A549 (cell line): Measurements from ENCODE around the gene SUGCT. TPM values are rescaled to one million over a fixed set of nuclear protein-coding genes. Genes with fewer than 3 reads are reported as not detected.

Experiments
- ATAC-seq, 2 experiments: fragments of 200-7000 bp in 1 of 2; fragments of >200 bp in 1 of 2; cut with Nextera tagmentation in 1 of 2; cut with Tn5 transposase in 1 of 2; 3 replicates each; pipeline versions ENCODE4 v1.8.0 to v1.9.1; 2018 to 2020; ENCODE audit warnings: mild to moderate bottlenecking in 1 of 2, moderate library complexity in 1 of 2
- CTCF ChIA-PET: fragments of 300-600 bp; sonication (Branson Sonifier 250); formaldehyde crosslinking; extraction: SDS; loops from one replicate; lab custom pipeline; 2021; ENCODE audit warnings: antibody characterized with exemption, inconsistent platforms; lab: Yijun Ruan, JAX
- POLR2A ChIA-PET: fragments of 350-600 bp; formaldehyde crosslinking; extraction: SDS; loops from one replicate; lab custom pipeline; 2021; ENCODE audit warnings: antibody characterized with exemption, inconsistent platforms; lab: Yijun Ruan, JAX
- DNase-seq, 2 experiments: peaks; one replicate each; pipeline versions ENCODE4 v3.0.0 to v3.0.0-alpha.2; 2011 to 2016; ENCODE audit warnings: low read depth in 1 of 2, low spot score in 1 of 2
- FAIRE-seq: peaks from 2 replicates; lab custom pipeline; 2011; peaks lifted over from hg19 to GRCh38; lab: Jason Lieb, UNC
- H3K27ac ChIP-seq, 2 experiments: fragments of >200 bp; sonication (Bioruptor Twin); formaldehyde crosslinking; 3 replicates each; pipeline ENCODE4 v1.5.1; 2016 to 2017
- H3K4me1 ChIP-seq: fragments of >200 bp; sonication (Bioruptor Twin); formaldehyde crosslinking; 3 replicates; pipeline ENCODE4 v1.6.1; 2016
- H3K4me2 ChIP-seq: fragments of >200 bp; sonication (Bioruptor Twin); formaldehyde crosslinking; 3 replicates; pipeline ENCODE4 v1.6.1; 2016
- H3K4me3 ChIP-seq: fragments of >200 bp; sonication (Bioruptor Twin); formaldehyde crosslinking; 3 replicates; pipeline ENCODE4 v1.5.1; 2016
- H3K9me3 ChIP-seq: fragments of >200 bp; sonication (Bioruptor Twin); formaldehyde crosslinking; 3 replicates; pipeline ENCODE4 v1.6.1; 2016
- BHLHE40 ChIP-seq: IDR thresholded peaks from 2 replicates; pipeline ENCODE4 v1.6.1; 2012; ENCODE audit warnings: low read depth, low read length, inconsistent platforms
- CBX2 ChIP-seq: fragments of 200-600 bp; sonication (generic); IDR thresholded peaks from 2 replicates; pipeline ENCODE4 v1.6.1; 2016; ENCODE audit warnings: low read depth, mild to moderate bottlenecking, borderline replicate concordance
- CBX8 ChIP-seq: fragments of 200-600 bp; sonication (generic); IDR thresholded peaks from 2 replicates; pipeline ENCODE4 v1.6.1; 2016
- CHD2 ChIP-seq: fragments of 150-350 bp; IDR thresholded peaks from 2 replicates; pipeline ENCODE4 v1.6.1; 2014; ENCODE audit warnings: low read length; ENCODE audit not compliant: partially characterized antibody
- EHF ChIP-seq: fragments of 250-450 bp; sonication (Bioruptor Pico); IDR thresholded peaks from 2 replicates; pipeline ENCODE4 v1.5.0; 2020; ENCODE audit warnings: mild to moderate bottlenecking
- EHMT2 ChIP-seq: fragments of 200-600 bp; sonication (generic); IDR thresholded peaks from 2 replicates; pipeline ENCODE4 v1.6.1; 2016; ENCODE audit warnings: antibody characterized with exemption, low read depth, mild to moderate bottlenecking, moderate library complexity
- EP300 ChIP-seq, 2 experiments: fragments of >200 bp; sonication (Bioruptor Twin); formaldehyde crosslinking; IDR thresholded peaks; 2 replicates in 1 of 2; 3 replicates in 1 of 2; pipeline ENCODE4 v1.6.1; 2016 to 2017
- ESRRA ChIP-seq: fragments of 150-350 bp; IDR thresholded peaks from 2 replicates; pipeline ENCODE4 v1.6.1; 2014; ENCODE audit warnings: mild to moderate bottlenecking, low read length, borderline replicate concordance
- HDAC2 ChIP-seq: fragments of 200-600 bp; sonication (generic); IDR thresholded peaks from 2 replicates; pipeline ENCODE4 v1.6.1; 2016
- HOXA7 ChIP-seq: fragments of 250-450 bp; sonication (Bioruptor Pico); IDR thresholded peaks from 2 replicates; pipeline ENCODE4 v1.5.0; 2020; ENCODE audit warnings: mild to moderate bottlenecking, moderate library complexity
- KDM5A ChIP-seq: fragments of 200-600 bp; sonication (generic); IDR thresholded peaks from 2 replicates; pipeline ENCODE4 v1.6.1; 2016; ENCODE audit warnings: antibody characterized with exemption, mild to moderate bottlenecking
- MAFK ChIP-seq: fragments of 450-650 bp; IDR thresholded peaks from 2 replicates; pipeline ENCODE4 v1.6.1; 2014; ENCODE audit not compliant: partially characterized antibody
- MAZ ChIP-seq: fragments of 150-350 bp; IDR thresholded peaks from 2 replicates; pipeline ENCODE4 v1.6.1; 2014; ENCODE audit warnings: antibody characterized with exemption, low read depth, low read length, borderline replicate concordance
- MYC ChIP-seq: IDR thresholded peaks from 2 replicates; pipeline ENCODE4 v1.6.1; 2012; ENCODE audit warnings: mild to moderate bottlenecking, inconsistent platforms, low read length, improper control_type of control experiment, borderline replicate concordance
- NPAS2 ChIP-seq: fragments of 250-450 bp; sonication (Bioruptor Pico); IDR thresholded peaks from 2 replicates; pipeline ENCODE4 v1.8.0; 2022; ENCODE audit warnings: mild to moderate bottlenecking, moderate library complexity, borderline replicate concordance
- POLR2AphosphoS2 ChIP-seq: conservative IDR thresholded peaks from 2 replicates; pipeline ENCODE4 v1.6.1; 2012; ENCODE audit warnings: low read length, improper control_type of control experiment, inconsistent platforms
- RAD21 ChIP-seq, 2 experiments: fragments of >200 bp in 1 of 2; sonication (Bioruptor Twin) in 1 of 2; formaldehyde crosslinking in 1 of 2; IDR thresholded peaks in 1 of 2; conservative IDR thresholded peaks in 1 of 2; 2 replicates in 1 of 2; 3 replicates in 1 of 2; pipeline ENCODE4 v1.6.1; 2012 to 2018; ENCODE audit warnings: inconsistent platforms in 1 of 2
- RARB ChIP-seq: fragments of 250-450 bp; sonication (Bioruptor Pico); IDR thresholded peaks from 2 replicates; pipeline ENCODE4 v1.8.0; 2021; ENCODE audit warnings: mild to moderate bottlenecking, moderate library complexity
- RCOR1 ChIP-seq: fragments of 150-350 bp; IDR thresholded peaks from 2 replicates; pipeline ENCODE4 v1.6.1; 2014; ENCODE audit warnings: antibody characterized with exemption, low read length, low read depth
- RFX5 ChIP-seq: fragments of 450-650 bp; IDR thresholded peaks from 2 replicates; pipeline ENCODE4 v1.7.1; 2014; ENCODE audit warnings: antibody characterized with exemption, mild to moderate bottlenecking, moderate library complexity
- SMC3 ChIP-seq: fragments of >200 bp; sonication (Bioruptor Twin); formaldehyde crosslinking; IDR thresholded peaks from 3 replicates; pipeline ENCODE4 v1.6.1; 2018; ENCODE audit warnings: inconsistent platforms
- TFCP2L1 ChIP-seq: fragments of 250-450 bp; sonication (Bioruptor Pico); IDR thresholded peaks from 2 replicates; pipeline ENCODE4 v1.5.0; 2021; ENCODE audit warnings: mild to moderate bottlenecking
- ZC3H11A ChIP-seq: fragments of 450-650 bp; IDR thresholded peaks from 2 replicates; pipeline ENCODE4 v1.6.1; 2014; ENCODE audit warnings: antibody characterized with exemption, mild to moderate bottlenecking
- ZFP36 ChIP-seq: fragments of 450-650 bp; IDR thresholded peaks from 2 replicates; pipeline ENCODE4 v1.6.1; 2014; ENCODE audit warnings: borderline replicate concordance; ENCODE audit not compliant: partially characterized antibody
- WGBS: methylation state at CpG from one replicate; pipeline ENCODE4 v1.1.6; 2017; ENCODE audit errors: missing lambda C conversion rate; 5-methylcytosine and 5-hydroxymethylcytosine counted together
- polyA plus RNA-seq, 4 experiments: library from polyadenylated mRNA; depleted of rRNA in 3 of 4; stranded (reverse); fragments of >200 nt; fragmentation: RNase III in 1 of 4; extraction: RNeasy Plus Mini Kit Qiagen cat#74134 plus additional on column Dnase treatment in 1 of 4; gene quantifications; 2 replicates in 3 of 4; 3 replicates in 1 of 4; pipeline ENCODE4 v1.2.3, GENCODE V29; 2011 to 2017
- TF ChIP-seq, protein P1 (sequence below): fragments of 450-650 bp; IDR thresholded peaks from 2 replicates; pipeline ENCODE4 v1.6.1; 2014; ENCODE audit warnings: antibody characterized with exemption
- TF ChIP-seq, protein P2 (sequence below): fragments of 250-450 bp; sonication (Bioruptor Pico); IDR thresholded peaks from 2 replicates; pipeline ENCODE4 v1.5.0; 2020; ENCODE audit warnings: low read depth, mild to moderate bottlenecking, moderate library complexity
- TF ChIP-seq, protein P3 (sequence below): IDR thresholded peaks from 2 replicates; pipeline ENCODE4 v1.6.1; 2012; ENCODE audit warnings: low read depth, borderline replicate concordance
- TF ChIP-seq, protein P4 (sequence below): fragments of 150-350 bp; IDR thresholded peaks from 2 replicates; pipeline ENCODE4 v1.6.1; 2014; ENCODE audit warnings: low read depth, mild to moderate bottlenecking, low read length
- TF ChIP-seq, protein P5 (sequence below): IDR thresholded peaks from 2 replicates; pipeline ENCODE4 v1.6.1; 2012

The SUGCT gene
- polyA plus RNA-seq, 2 of the 4 experiments (the other 2 are of a cell fraction): 1.4 to 1.6 TPM

DNA sequence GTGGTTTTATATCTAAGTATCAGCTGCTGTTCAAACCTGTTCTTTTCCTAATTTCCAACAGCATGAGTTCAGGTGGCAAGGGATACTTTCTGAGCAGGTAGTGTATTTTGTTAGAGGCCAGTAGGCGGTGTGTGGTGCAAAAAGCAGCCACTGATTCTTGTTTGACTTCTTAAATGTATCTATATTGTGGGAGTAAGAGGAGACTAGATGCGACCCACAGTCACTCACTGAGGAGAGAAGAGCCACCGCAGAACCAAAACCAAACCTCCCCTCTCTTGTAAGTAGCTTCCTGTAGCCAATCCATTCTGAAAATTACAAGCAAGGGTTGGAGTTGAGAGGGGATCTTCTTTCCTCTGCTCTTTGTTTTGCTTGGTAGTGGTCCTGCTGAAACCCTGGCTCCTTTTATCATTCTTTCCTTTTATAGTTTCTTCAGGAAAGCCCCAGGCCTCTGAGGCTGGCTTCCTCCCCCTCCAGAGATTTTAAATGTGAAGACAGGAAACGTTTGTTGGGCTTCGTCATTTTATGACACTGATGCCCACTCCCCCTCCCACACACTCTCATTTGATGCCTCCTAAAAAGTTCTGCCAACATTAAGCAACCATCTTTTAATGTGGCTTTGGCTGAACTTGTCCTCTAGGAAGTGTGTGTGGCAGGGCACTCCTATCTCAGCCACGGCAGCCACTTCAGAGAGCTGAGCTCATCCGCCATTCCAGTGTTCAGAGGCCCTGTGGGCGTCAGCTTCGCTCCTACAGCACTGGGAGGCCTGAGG, 566.0 kb downstream of the SUGCT start:
- H3K27ac ChIP-seq: no peak overlapping the region
- no peaks in the 10 kb centered on the region for H3K9me3 ChIP-seq
- FAIRE-seq (no peak), DNase-seq (no peak), ATAC-seq (no peak)
- 29% methylated on average over 6 of the region's 9 CpGs for WGBS
- ChIA-PET CTCF (interaction anchor here (0.8 to 1.5 kb wide), 2 partner anchors 13 to 14 kb away, joined by 3 read pairs; no protein-coding TSS in a partner anchor), POLR2A (no interaction called here)
- no peak overlapping the region for H3K4me2 ChIP-seq
- TF ChIP-seq, protein P1, sequence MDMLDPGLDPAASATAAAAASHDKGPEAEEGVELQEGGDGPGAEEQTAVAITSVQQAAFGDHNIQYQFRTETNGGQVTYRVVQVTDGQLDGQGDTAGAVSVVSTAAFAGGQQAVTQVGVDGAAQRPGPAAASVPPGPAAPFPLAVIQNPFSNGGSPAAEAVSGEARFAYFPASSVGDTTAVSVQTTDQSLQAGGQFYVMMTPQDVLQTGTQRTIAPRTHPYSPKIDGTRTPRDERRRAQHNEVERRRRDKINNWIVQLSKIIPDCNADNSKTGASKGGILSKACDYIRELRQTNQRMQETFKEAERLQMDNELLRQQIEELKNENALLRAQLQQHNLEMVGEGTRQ: no peak
- no peak for TF ChIP-seq KDM5A
- TF ChIP-seq ESRRA: no peak
- no peak for TF ChIP-seq CBX2
- no peak for TF ChIP-seq ZC3H11A
- no peak for TF ChIP-seq NPAS2 (CRISPR knock-in tag)
- TF ChIP-seq EP300 (IDR thresholded peaks at IDR 0.05): no peak
- TF ChIP-seq RFX5: no peak
- TF ChIP-seq TFCP2L1: no peak
- TF ChIP-seq ZFP36: no peak
- no peak for TF ChIP-seq CHD2
- TF ChIP-seq RAD21 (conservative IDR thresholded peaks at IDR 0.05 in 1 of 2, IDR thresholded peaks at IDR 0.05 in 1 of 2): no peak
- no peak for TF ChIP-seq HDAC2
- no peak for TF ChIP-seq EHF
- TF ChIP-seq MYC: no peak
- TF ChIP-seq, all 56 proteins: peak for 0
- Histone ChIP-seq H3K4me3 (no peak overlapping the region), H3K4me1 (no peaks in the 10 kb centered on the region)

DNA sequence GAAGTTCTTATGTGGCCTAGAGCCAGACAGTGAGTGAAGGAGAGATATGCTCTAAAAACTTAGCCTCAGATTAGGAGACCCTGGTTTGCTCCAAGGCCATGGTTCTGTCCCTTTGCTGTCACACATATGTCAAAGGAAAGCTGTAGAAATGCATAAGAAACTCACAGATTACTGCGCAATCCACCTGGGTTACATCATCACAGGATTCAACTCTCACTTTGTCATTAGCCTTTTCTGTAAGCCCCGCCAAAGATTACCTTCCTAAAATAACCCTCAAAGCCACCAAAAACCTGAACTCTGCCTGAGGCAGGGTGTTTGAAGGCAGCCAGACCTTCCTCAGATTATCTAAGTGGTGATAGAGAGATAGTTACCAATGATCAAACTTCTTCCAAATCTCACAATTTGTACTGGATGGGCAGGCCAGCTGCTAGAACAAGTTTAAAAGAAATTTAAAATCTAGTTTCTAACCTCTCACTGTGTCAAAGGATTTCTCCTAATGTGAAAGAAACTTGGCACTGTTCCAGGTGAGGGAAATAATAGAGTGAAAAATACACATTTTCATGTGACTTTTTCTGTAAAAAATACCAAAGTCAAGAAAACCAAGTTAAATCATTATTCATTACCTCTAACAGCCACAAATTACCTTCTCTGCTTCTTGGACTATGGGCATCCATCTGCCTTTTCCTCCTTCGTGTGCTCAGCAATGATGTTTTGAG, 567.2 kb downstream of the SUGCT start:
- FAIRE-seq: no peak
- WGBS: 43% methylated on average over 3 of the region's 3 CpGs

More for the DNA sequence above, 567.2 kb downstream of the SUGCT start:
- no peaks in the 10 kb centered on the region for H3K4me1 ChIP-seq
- CTCF ChIA-PET: interaction anchor here (0.8 to 1.6 kb wide), 3 partner anchors 12 to 1003 kb away, joined by 3 read pairs; no protein-coding TSS in a partner anchor
- ATAC-seq: no peak
- no peak for DNase-seq
- H3K27ac ChIP-seq: no peak overlapping the region
- no peak for TF ChIP-seq RFX5
- no peak for TF ChIP-seq SMC3
- TF ChIP-seq, protein P2, sequence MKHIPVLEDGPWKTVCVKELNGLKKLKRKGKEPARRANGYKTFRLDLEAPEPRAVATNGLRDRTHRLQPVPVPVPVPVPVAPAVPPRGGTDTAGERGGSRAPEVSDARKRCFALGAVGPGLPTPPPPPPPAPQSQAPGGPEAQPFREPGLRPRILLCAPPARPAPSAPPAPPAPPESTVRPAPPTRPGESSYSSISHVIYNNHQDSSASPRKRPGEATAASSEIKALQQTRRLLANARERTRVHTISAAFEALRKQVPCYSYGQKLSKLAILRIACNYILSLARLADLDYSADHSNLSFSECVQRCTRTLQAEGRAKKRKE: no peak
- no peak for TF ChIP-seq MAZ
- no peak for TF ChIP-seq EHMT2
- TF ChIP-seq POLR2AphosphoS2: no peak
- no peak for TF ChIP-seq ESRRA
- TF ChIP-seq RARB (CRISPR knock-in tag): no peak
- no peak for TF ChIP-seq RCOR1
- TF ChIP-seq CBX2: no peak
- TF ChIP-seq, protein P1: no peak
- TF ChIP-seq CBX8: no peak
- TF ChIP-seq, protein P3, sequence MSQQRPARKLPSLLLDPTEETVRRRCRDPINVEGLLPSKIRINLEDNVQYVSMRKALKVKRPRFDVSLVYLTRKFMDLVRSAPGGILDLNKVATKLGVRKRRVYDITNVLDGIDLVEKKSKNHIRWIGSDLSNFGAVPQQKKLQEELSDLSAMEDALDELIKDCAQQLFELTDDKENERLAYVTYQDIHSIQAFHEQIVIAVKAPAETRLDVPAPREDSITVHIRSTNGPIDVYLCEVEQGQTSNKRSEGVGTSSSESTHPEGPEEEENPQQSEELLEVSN: no peak
- no peak for TF ChIP-seq BHLHE40
- TF ChIP-seq, protein P4, sequence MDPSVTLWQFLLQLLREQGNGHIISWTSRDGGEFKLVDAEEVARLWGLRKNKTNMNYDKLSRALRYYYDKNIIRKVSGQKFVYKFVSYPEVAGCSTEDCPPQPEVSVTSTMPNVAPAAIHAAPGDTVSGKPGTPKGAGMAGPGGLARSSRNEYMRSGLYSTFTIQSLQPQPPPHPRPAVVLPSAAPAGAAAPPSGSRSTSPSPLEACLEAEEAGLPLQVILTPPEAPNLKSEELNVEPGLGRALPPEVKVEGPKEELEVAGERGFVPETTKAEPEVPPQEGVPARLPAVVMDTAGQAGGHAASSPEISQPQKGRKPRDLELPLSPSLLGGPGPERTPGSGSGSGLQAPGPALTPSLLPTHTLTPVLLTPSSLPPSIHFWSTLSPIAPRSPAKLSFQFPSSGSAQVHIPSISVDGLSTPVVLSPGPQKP: no peak
- TF ChIP-seq HOXA7 (CRISPR knock-in tag): no peak
- TF ChIP-seq NPAS2 (CRISPR knock-in tag): no peak
- TF ChIP-seq MAFK: no peak
- TF ChIP-seq, protein P5, sequence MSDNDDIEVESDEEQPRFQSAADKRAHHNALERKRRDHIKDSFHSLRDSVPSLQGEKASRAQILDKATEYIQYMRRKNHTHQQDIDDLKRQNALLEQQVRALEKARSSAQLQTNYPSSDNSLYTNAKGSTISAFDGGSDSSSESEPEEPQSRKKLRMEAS: no peak
- no peaks in the 10 kb centered on the region for H3K9me3 ChIP-seq
- H3K4me3 ChIP-seq: no peak overlapping the region
- H3K4me2 ChIP-seq: no peak overlapping the region
- POLR2A ChIA-PET: no interaction called here
